ENCODE results near the gene DIP2B.
A peak's percentile ranks its signal among the peaks of the same experiment; 100 is the strongest.
"Not testable (repeated sequence)": the region's sequence is repeated elsewhere in the genome, so short reads cannot be mapped to it uniquely, and the experiment has no call there.

Gene DIP2B

GRCh38 chr12:50742776-50743175 is 238.0 kb downstream of the DIP2B start:
- DNase-seq: no peak

- DNase-seq: no peak
These were observed 241.1 kb downstream of the DIP2B start for GRCh38 chr12:50745861-50746260.

- DNase-seq: no peak
These were observed 241.6 kb downstream of the DIP2B start for GRCh38 chr12:50746431-50746830.

GRCh38 chr12:50747817-50748216 is 243.0 kb downstream of the DIP2B start:
- DNase-seq: no peak

- no peak for DNase-seq
These were observed 244.7 kb downstream of the DIP2B start for GRCh38 chr12:50749459-50749882.

GRCh38 chr12:50750366-50750765 is 245.6 kb downstream of the DIP2B start:
- no peak for DNase-seq

GRCh38 chr12:50751948-50752721 is 247.3 kb downstream of the DIP2B start:
- DNase-seq: no peak

- no peak for DNase-seq
These were observed 248.5 kb downstream of the DIP2B start for GRCh38 chr12:50753232-50753769.

- peak; percentile 77 for DNase-seq
These were observed 259.0 kb downstream of the DIP2B start, which contains the start of gene ATF1 for GRCh38 chr12:50763639-50764285. ATF1 (plus strand) TSS chr12:50764101; CDS start chr12:50780146, 16,045 bp downstream.

- peak; percentile 19 for DNase-seq
These were observed 259.7 kb downstream of the DIP2B start for GRCh38 chr12:50764286-50765094.

- peak; percentile 35 for DNase-seq
These were observed 260.5 kb downstream of the DIP2B start for GRCh38 chr12:50765095-50765911.

GRCh38 chr12:50768391-50768790 is 263.6 kb downstream of the DIP2B start:
- DNase-seq: no peak

GRCh38 chr12:50768813-50769212 is 264.0 kb downstream of the DIP2B start:
- DNase-seq: not testable (repeated sequence)

GRCh38 chr12:50771409-50771808 is 266.6 kb downstream of the DIP2B start:
- no peak for DNase-seq

- no peak for DNase-seq
These were observed 267.7 kb downstream of the DIP2B start for GRCh38 chr12:50772470-50772869.

- DNase-seq: no peak
These were observed 268.1 kb downstream of the DIP2B start for GRCh38 chr12:50772877-50773276.

- DNase-seq: no peak
These were observed 270.5 kb downstream of the DIP2B start for GRCh38 chr12:50775251-50775650.

- no peak for DNase-seq
These were observed 272.3 kb downstream of the DIP2B start for GRCh38 chr12:50776749-50777728.

- no peak for DNase-seq
These were observed 274.1 kb downstream of the DIP2B start for GRCh38 chr12:50778663-50779590.

- DNase-seq: no peak
These were observed 275.2 kb downstream of the DIP2B start for GRCh38 chr12:50780013-50780412.

All from NCI-H1105 treated with DMSO at 0.1 percent for 48 hours (cell line).